ENCODE results near the gene DAPK1.

GRCh38 chr9:87667164-87667738, 169.6 kb downstream of the DAPK1 start:
- TF ChIP-seq, protein P1, sequence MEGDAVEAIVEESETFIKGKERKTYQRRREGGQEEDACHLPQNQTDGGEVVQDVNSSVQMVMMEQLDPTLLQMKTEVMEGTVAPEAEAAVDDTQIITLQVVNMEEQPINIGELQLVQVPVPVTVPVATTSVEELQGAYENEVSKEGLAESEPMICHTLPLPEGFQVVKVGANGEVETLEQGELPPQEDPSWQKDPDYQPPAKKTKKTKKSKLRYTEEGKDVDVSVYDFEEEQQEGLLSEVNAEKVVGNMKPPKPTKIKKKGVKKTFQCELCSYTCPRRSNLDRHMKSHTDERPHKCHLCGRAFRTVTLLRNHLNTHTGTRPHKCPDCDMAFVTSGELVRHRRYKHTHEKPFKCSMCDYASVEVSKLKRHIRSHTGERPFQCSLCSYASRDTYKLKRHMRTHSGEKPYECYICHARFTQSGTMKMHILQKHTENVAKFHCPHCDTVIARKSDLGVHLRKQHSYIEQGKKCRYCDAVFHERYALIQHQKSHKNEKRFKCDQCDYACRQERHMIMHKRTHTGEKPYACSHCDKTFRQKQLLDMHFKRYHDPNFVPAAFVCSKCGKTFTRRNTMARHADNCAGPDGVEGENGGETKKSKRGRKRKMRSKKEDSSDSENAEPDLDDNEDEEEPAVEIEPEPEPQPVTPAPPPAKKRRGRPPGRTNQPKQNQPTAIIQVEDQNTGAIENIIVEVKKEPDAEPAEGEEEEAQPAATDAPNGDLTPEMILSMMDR (IDR thresholded peaks at IDR 0.05; ENCODE audit: low read length), result peak; percentile 34; the same call in 1 of the 2 replicates
- no peak for TF ChIP-seq EZH2 (IDR thresholded peaks at IDR 0.05; ENCODE audit: borderline replicate concordance, low read length)

Measured in OCI-LY1 (cell line).